ENCODE measurements around the gene COX5A. TPM values are rescaled to one million over a fixed set of nuclear protein-coding genes. Genes with fewer than 3 reads are reported as not detected.

Gene COX5A
- total RNA-seq, 1 donor from 2014 or later: 191 TPM

- TF ChIP-seq CTCF (IDR thresholded peaks at IDR 0.05; ENCODE audit: unreplicated experiment): no peak
- Mint-ChIP-seq H3K9me3 (ENCODE audit: low read depth) (no peaks in the 10 kb centered on the region), H3K4me3 (ENCODE audit: low read depth) (peak overlapping the region; percentile 49), H3K27ac (no peak overlapping the region), H3K27me3 (no peaks in the 10 kb centered on the region), H3K36me3 (ENCODE audit: insufficient read depth) (peaks cover 15% of the 10 kb centered on the region), H3K4me1 (ENCODE audit: low read depth) (peaks cover 24% of the 10 kb centered on the region)
- DNase-seq (ENCODE audit: low spot score, unreplicated experiment): no peak
Observed at GRCh38 chr15:74870436-74871215, 67.2 kb downstream of the COX5A start.

Other genes starting within 250 kb of the COX5A start
- 61.6 and 62.6 TPM in 2 replicates for gene EDC3, start 242.0 kb downstream of the COX5A start, total RNA-seq
- gene CYP1A1, start 212.5 kb downstream of the COX5A start, total RNA-seq: 1.5 and 2.8 TPM in 2 replicates
- gene CYP1A2, start 189.2 kb downstream of the COX5A start, total RNA-seq: not detected in 2 replicates
- 70.9 and 72.4 TPM in 2 replicates for gene CSK, start 156.0 kb downstream of the COX5A start, total RNA-seq
- not detected in 2 replicates for gene LMAN1L, start 125.2 kb downstream of the COX5A start, total RNA-seq
- gene CPLX3, start 111.4 kb downstream of the COX5A start, total RNA-seq: not detected in 2 replicates
- 37.3 and 39.8 TPM in 2 replicates for gene ULK3, start 94.9 kb downstream of the COX5A start, total RNA-seq
- 60.0 and 63.0 TPM in 2 replicates for gene SCAMP2, start 64.7 kb downstream of the COX5A start, total RNA-seq
- 36.4 and 39.6 TPM in 2 replicates for gene MPI, start 48.0 kb downstream of the COX5A start, total RNA-seq
- 118 and 122 TPM in 2 replicates for gene FAM219B, start 31.2 kb downstream of the COX5A start, total RNA-seq
- gene RPP25, start 18.7 kb upstream of the COX5A start, total RNA-seq: 0.74 and 1.1 TPM in 2 replicates
- gene SCAMP5, start 57.5 kb upstream of the COX5A start, total RNA-seq: 55.9 and 58.0 TPM in 2 replicates
- gene PPCDC, start 85.5 kb upstream of the COX5A start, total RNA-seq: 16.5 and 18.0 TPM in 2 replicates